Neuronal stem cell (in vitro differentiated cells): ENCODE data around the gene CENPA.

Experiments used
- DNase-seq: peaks from one replicate; pipeline ENCODE4 v3.0.0-alpha.2; 2013; ENCODE audit warnings: low spot score
- H2AFZ ChIP-seq: one replicate; pipeline ENCODE4 v1.6.1; 2013; ENCODE audit warnings: mild to moderate bottlenecking, low read length, inconsistent platforms
- H2AK5ac ChIP-seq: 2 replicates; pipeline ENCODE4 v1.6.1; 2013; ENCODE audit warnings: low read depth, mild to moderate bottlenecking, inconsistent platforms, low read length, moderate library complexity, mixed read lengths
- H2BK120ac ChIP-seq: 2 replicates; pipeline ENCODE4 v1.6.1; 2013; ENCODE audit warnings: low read depth, mild to moderate bottlenecking, inconsistent platforms, low read length, moderate library complexity, mixed read lengths
- H2BK12ac ChIP-seq: one replicate; pipeline ENCODE4 v1.6.1; 2013; ENCODE audit warnings: low read length, inconsistent platforms
- H2BK15ac ChIP-seq: 2 replicates; pipeline ENCODE4 v1.6.1; 2013; ENCODE audit warnings: mild to moderate bottlenecking, low read length, inconsistent platforms, mixed read lengths
- H2BK5ac ChIP-seq: one replicate; pipeline ENCODE4 v1.6.1; 2013; ENCODE audit warnings: inconsistent platforms, mild to moderate bottlenecking, low read length, moderate library complexity
- H3K14ac ChIP-seq: one replicate; pipeline ENCODE4 v1.6.1; 2013; ENCODE audit warnings: low read length, inconsistent platforms
- H3K18ac ChIP-seq: 2 replicates; pipeline ENCODE4 v1.6.1; 2013; ENCODE audit warnings: low read length, inconsistent platforms
- H3K23ac ChIP-seq: 2 replicates; pipeline ENCODE4 v1.6.1; 2013; ENCODE audit warnings: low read depth, mild to moderate bottlenecking, mixed read lengths, low read length, inconsistent platforms; ENCODE audit not compliant: poor library complexity
- H3K27ac ChIP-seq: replicated peaks from 3 replicates; pipeline ENCODE4 v1.5.1; 2013; ENCODE audit warnings: low read length, inconsistent platforms
- H3K27me3 ChIP-seq, 3 experiments: 2 replicates each; pipeline ENCODE4 v1.6.1; 2013; ENCODE audit warnings: low read length in 3 of 3, mild to moderate bottlenecking in 2 of 3, inconsistent platforms in 1 of 3, low read depth in 1 of 3, mixed read lengths in 1 of 3, moderate library complexity in 1 of 3; ENCODE audit not compliant: control insufficient read depth in 3 of 3, insufficient read depth in 3 of 3
- H3K36me3 ChIP-seq, 2 donors: replicated peaks in 1 of 2; 2 replicates each; pipeline ENCODE4 v1.6.1; 2013; ENCODE audit warnings: low read length in 2 of 2; ENCODE audit not compliant: control insufficient read depth in 2 of 2, insufficient read depth in 2 of 2
- H3K4ac ChIP-seq: 2 replicates; pipeline ENCODE4 v1.6.1; 2013; ENCODE audit warnings: inconsistent platforms, mild to moderate bottlenecking, low read length, moderate library complexity
- H3K4me1 ChIP-seq, 2 donors: 1 replicate in 1 of 2; 2 replicates in 1 of 2; pipeline ENCODE4 v1.6.1; 2013; ENCODE audit warnings: low read length in 2 of 2, low read depth in 1 of 2; ENCODE audit not compliant: control insufficient read depth in 2 of 2, insufficient read depth in 1 of 2
- H3K4me2 ChIP-seq: one replicate; pipeline ENCODE4 v1.6.1; 2013; ENCODE audit warnings: mild to moderate bottlenecking, low read length, inconsistent platforms; ENCODE audit not compliant: insufficient read depth, poor library complexity, severe bottlenecking
- H3K4me3 ChIP-seq, 2 donors: 2 replicates each; pipeline ENCODE4 v1.5.1; 2013; ENCODE audit warnings: low read length in 2 of 2, mild to moderate bottlenecking in 2 of 2, inconsistent platforms in 1 of 2, moderate library complexity in 1 of 2
- H3K79me1 ChIP-seq: one replicate; pipeline ENCODE4 v1.6.1; 2013; ENCODE audit warnings: low read depth, mild to moderate bottlenecking, inconsistent platforms, low read length, moderate library complexity
- H3K9ac ChIP-seq: one replicate; pipeline ENCODE4 v1.6.1; 2013; ENCODE audit warnings: mild to moderate bottlenecking, low read depth, low read length, inconsistent platforms; ENCODE audit not compliant: poor library complexity
- H3K9me3 ChIP-seq, 2 donors: replicated peaks in 1 of 2; 2 replicates each; pipeline versions ENCODE3 to v1.6.1; 2013; ENCODE audit warnings: low read length in 2 of 2, mild to moderate bottlenecking in 2 of 2, inconsistent platforms in 1 of 2, low read depth in 1 of 2, mixed read lengths in 1 of 2, moderate library complexity in 1 of 2; ENCODE audit not compliant: control insufficient read depth in 2 of 2, insufficient read depth in 1 of 2
- H4K8ac ChIP-seq: one replicate; pipeline ENCODE4 v1.6.1; 2013; ENCODE audit warnings: low read depth, mild to moderate bottlenecking, inconsistent platforms, low read length, moderate library complexity
- H4K91ac ChIP-seq: one replicate; pipeline ENCODE4 v1.6.1; 2013; ENCODE audit warnings: low read length, low read depth, mild to moderate bottlenecking, inconsistent platforms; ENCODE audit not compliant: poor library complexity
- WGBS, 2 donors: extraction: QIAGEN DNeasy Blood & Tissue Kit; methylation state at CpG; one replicate each; pipeline ENCODE4 v1.1.7; 2013; ENCODE audit warnings: missing lambda C conversion rate in 2 of 2, mixed read lengths in 1 of 2; ENCODE audit not compliant: insufficient read length in 2 of 2, insufficient replicate concordance in 1 of 2; ENCODE audit errors: extremely low coverage in 2 of 2; 5-methylcytosine and 5-hydroxymethylcytosine counted together

CENPA gene

DNA sequence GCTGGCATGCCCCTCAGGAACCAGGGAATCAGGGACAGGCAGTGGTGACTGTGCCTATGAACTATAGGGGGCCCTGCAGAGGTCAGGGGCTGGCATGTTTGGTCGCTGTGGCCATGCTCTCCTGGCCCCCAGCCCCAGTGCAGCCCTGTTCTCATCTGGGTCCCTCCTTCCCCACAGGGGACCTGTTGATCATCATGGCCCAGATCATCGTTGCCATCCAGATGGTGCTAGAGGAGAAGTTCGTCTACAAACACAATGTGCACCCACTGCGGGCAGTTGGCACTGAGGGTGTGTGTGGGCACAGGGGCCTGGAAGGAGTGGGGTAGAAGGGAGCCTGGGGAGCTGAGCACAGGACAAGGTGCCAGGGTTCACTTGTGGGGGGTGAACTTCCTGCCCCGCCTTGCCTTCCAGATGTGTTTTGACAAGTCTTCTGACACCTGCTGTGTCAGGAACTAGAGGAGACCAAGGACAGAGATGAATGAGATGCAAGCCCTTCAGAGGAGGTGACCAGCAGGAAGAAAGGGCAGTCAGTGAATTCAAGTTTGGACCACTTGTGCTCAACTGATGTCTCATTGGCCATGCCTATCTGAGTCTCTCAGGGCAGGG lies 9.6 kb upstream of the CENPA start:
- no peak overlapping the region for H3K23ac ChIP-seq
- H3K18ac ChIP-seq = no peak overlapping the region
- H3K36me3 ChIP-seq = peaks cover 32 to 90% of the 10 kb centered on the region in 2 donors
- H2AFZ ChIP-seq = no peak overlapping the region
- no peaks in the 10 kb centered on the region for H3K27me3 ChIP-seq
- no peak overlapping the region for H3K4me3 ChIP-seq
- H3K9ac ChIP-seq = peak overlapping the region; percentile 25
- H3K4ac ChIP-seq = no peak overlapping the region
- no peaks in the 10 kb centered on the region for H3K4me1 ChIP-seq
- H2BK120ac ChIP-seq = no peak overlapping the region
- no peak overlapping the region for H2AK5ac ChIP-seq
- H4K8ac ChIP-seq = no peak overlapping the region
- H2BK5ac ChIP-seq = no peak overlapping the region
- no peak overlapping the region for H3K14ac ChIP-seq
- no peak overlapping the region for H2BK12ac ChIP-seq
- H3K27ac ChIP-seq = no peak overlapping the region
- H2BK15ac ChIP-seq = no peak overlapping the region
- WGBS, 2 donors = no CpG with 5 or more reads among the region's 5 CpGs
- H4K91ac ChIP-seq = no peak overlapping the region
- H3K79me1 ChIP-seq = peaks cover 6% of the 10 kb centered on the region
- peaks cover 0 to under 1% of the 10 kb centered on the region in 2 donors for H3K9me3 ChIP-seq
- DNase-seq = no peak
- H3K4me2 ChIP-seq = no peak overlapping the region

DNA sequence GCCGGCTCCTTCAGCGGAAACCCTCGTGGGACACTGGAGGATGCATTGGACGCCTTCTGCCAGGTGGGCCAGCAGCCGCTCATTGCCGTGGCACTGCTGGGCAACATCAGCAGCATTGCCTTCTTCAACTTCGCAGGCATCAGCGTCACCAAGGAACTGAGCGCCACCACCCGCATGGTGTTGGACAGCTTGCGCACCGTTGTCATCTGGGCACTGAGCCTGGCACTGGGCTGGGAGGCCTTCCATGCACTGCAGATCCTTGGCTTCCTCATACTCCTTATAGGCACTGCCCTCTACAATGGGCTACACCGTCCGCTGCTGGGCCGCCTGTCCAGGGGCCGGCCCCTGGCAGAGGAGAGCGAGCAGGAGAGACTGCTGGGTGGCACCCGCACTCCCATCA lies 7.8 kb upstream of the CENPA start:
- Histone ChIP-seq H2AFZ (no peak overlapping the region), H3K18ac (no peak overlapping the region), H3K9ac (no peak overlapping the region), H3K4me2 (no peak overlapping the region), H3K23ac (peak overlapping the region; percentile 89), H3K27me3 (no peaks in the 10 kb centered on the region), H2AK5ac (peak overlapping the region; percentile 26), H3K36me3 (peaks cover 32 to 90% of the 10 kb centered on the region in 2 donors), H4K8ac (no peak overlapping the region), H3K27ac (no peak overlapping the region), H2BK15ac (no peak overlapping the region), H2BK120ac (no peak overlapping the region), H3K4me1 (no peaks in the 10 kb centered on the region), H3K79me1 (peaks cover 6% of the 10 kb centered on the region), H3K4me3 (no peak overlapping the region), H3K9me3 (peaks cover 0 to 5% of the 10 kb centered on the region in 2 donors), H4K91ac (no peak overlapping the region), H3K4ac (no peak overlapping the region), H2BK12ac (no peak overlapping the region), H2BK5ac (no peak overlapping the region), H3K14ac (no peak overlapping the region)
- no peak for DNase-seq
- no CpG with 5 or more reads among the region's 18 CpGs for WGBS, 2 donors

DNA sequence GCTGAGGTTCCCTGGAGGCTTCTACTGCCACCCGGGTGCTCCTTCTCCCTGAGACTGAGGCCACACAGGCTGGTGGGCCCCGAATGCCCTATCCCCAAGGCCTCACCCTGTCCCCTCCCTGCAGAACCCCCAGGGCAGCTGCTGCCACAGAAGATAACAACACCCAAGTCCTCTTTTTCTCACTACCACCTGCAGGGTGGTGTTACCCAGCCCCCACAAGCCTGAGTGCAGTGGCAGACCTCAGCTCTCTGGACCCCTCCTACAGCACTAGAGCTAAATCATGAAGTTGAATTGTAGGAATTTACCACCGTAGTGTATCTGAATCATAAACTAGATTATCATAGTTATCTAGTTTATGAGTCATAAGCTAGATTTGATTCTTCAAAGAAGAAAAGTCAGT lies 7.3 kb upstream of the CENPA start:
- Histone ChIP-seq H3K79me1 (peaks cover 6% of the 10 kb centered on the region), H3K27me3 (no peaks in the 10 kb centered on the region), H2BK15ac (no peak overlapping the region), H3K4me3 (no peak overlapping the region), H3K18ac (no peak overlapping the region), H2BK12ac (no peak overlapping the region), H2AFZ (no peak overlapping the region), H3K9me3 (peaks cover 0 to 5% of the 10 kb centered on the region in 2 donors), H3K4me1 (no peaks in the 10 kb centered on the region), H2AK5ac (no peak overlapping the region), H4K91ac (no peak overlapping the region), H3K36me3 (peaks cover 32 to 90% of the 10 kb centered on the region in 2 donors), H2BK5ac (no peak overlapping the region), H3K23ac (no peak overlapping the region), H3K4ac (no peak overlapping the region), H3K27ac (no peak overlapping the region), H2BK120ac (no peak overlapping the region), H4K8ac (no peak overlapping the region), H3K14ac (no peak overlapping the region), H3K9ac (no peak overlapping the region), H3K4me2 (no peak overlapping the region)
- no CpG with 5 or more reads among the region's 3 CpGs for WGBS, 2 donors
- no peak for DNase-seq

DNA sequence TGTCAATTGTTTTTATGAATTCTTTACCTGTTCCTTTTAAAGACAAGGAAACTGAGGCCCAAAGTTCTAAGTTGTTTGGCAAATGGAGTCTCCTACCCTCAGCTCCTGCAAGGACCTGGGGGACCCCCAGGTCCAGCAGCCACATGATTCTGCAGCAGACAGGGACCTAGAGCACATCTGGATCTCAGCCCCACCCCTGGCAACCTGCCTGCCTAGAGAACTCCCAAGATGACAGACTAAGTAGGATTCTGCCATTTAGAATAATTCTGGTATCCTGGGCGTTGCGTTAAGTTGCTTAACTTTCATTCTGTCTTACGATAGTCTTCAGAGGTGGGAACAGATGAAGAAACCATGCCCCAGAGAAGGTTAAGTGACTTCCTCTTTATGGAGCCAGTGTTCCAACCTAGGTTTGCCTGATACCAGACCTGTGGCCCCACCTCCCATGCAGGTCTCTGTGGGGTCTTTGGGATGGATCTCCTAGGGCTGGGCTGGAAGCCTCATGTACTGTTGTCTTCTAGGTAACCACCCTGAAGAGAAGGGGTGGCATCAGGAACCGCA lies 5.6 kb upstream of the CENPA start:
- Histone ChIP-seq H3K27me3 (no peaks in the 10 kb centered on the region), H3K18ac (no peak overlapping the region), H3K23ac (no peak overlapping the region), H2BK5ac (no peak overlapping the region), H3K9ac (no peak overlapping the region), H2BK120ac (no peak overlapping the region), H3K4me1 (peaks cover 0 to 8% of the 10 kb centered on the region in 2 donors), H2BK15ac (no peak overlapping the region), H3K4me3 (no peak overlapping the region), H3K4me2 (no peak overlapping the region), H3K4ac (no peak overlapping the region), H2AFZ (no peak overlapping the region), H3K14ac (no peak overlapping the region), H3K36me3 (peaks cover 26 to 72% of the 10 kb centered on the region in 2 donors), H3K27ac (no peak overlapping the region), H2BK12ac (no peak overlapping the region), H4K8ac (no peak overlapping the region), H3K79me1 (peaks cover 6% of the 10 kb centered on the region), H4K91ac (no peak overlapping the region), H3K9me3 (peaks cover 3 to 5% of the 10 kb centered on the region in 2 donors), H2AK5ac (no peak overlapping the region)
- no peak for DNase-seq
- no CpG with 5 or more reads among the region's 4 CpGs for WGBS, 2 donors
